ENCODE data around the gene METTL18.
A peak's percentile ranks its signal among the peaks of the same experiment; 100 is the strongest.
"Not testable (repeated sequence)": the region's sequence is repeated elsewhere in the genome, so short reads cannot be mapped to it uniquely, and the experiment has no call there.

The METTL18 gene

DNA sequence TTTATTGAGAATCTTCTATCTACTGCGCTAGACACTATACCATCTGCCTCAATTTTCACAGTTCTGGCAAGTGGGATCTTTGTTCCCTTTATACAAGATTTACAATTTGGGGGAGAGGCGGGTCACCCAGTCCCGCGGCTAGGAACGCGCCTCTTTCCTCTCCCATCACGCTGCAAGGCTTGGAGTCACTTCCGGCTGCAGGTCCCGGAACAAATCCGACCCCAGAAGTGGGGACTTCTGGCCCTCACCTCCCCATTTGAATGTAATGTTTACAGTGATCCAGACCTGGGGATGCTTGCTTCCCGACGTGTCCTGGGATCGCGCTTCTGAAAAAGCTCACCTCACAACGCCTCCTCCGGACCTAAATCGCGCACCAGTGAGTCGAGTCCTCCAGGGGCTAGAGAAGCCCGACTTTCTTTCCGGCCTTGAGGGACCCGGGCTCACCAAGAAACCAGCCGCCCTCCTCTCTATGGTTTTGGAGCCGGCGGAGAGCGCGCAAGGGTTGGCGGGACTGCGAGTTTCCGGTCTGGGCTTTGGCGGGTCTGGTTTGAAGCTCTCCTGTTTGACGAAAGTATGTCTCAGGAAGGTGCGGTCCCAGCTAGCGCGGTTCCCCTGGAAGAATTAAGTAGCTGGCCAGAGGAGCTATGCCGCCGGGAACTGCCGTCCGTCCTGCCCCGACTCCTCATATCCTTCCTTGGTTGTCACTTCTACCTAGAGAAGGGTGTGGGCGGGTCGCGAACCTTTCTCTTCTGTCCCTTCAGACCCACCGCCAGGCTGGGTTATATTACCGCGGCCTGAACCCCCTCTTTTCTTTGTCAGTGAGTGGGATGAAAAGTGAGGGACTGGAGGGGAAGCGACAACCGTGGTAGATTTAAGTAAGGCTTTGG is at the start of gene METTL18:
Gene METTL18, minus strand, starts transcription at position 378 of the 887 bp plus-strand sequence. CDS start 1,212 bp downstream, outside the sequence.
- peak; percentile 75 for DNase-seq

DNA sequence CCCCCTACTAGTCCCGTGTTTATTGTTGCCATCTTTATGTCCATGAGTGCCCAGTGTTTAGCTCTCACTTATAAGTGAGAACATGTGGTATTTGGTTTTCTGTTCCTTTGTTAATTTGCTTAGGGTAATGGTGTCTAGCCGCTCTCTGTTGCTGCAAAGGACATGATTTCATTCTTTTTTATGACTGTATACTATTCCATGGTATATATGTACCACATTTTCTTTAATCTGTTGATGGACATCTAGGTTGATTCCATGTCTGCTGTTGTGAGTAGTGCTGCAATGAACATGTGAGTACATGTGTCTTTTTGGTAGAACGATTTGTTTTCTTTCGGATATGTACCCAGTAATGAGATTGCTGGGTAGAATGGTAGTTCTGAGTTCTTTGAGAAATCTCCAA is 44.2 kb upstream of the METTL18 start:
- no peak for DNase-seq

DNA sequence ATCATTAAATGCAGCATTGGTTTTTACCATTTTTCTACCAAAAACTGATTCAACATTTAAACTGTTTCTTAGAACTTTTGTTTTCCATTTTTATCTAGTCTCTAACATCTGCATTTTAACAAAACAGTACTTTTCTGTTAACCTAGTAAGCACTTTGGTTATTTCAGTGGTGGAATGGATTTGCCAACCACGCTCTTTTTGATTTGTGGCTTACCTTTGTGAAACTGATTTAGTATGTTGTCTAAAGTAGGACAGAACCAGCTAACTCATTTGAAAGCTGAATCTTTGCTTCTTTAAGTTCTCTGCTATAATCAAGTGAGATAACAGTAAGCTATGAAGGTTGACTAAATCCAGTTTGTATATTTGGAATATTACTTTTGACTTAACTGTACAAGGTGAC is 41.5 kb upstream of the METTL18 start:
- DNase-seq = no peak

DNA sequence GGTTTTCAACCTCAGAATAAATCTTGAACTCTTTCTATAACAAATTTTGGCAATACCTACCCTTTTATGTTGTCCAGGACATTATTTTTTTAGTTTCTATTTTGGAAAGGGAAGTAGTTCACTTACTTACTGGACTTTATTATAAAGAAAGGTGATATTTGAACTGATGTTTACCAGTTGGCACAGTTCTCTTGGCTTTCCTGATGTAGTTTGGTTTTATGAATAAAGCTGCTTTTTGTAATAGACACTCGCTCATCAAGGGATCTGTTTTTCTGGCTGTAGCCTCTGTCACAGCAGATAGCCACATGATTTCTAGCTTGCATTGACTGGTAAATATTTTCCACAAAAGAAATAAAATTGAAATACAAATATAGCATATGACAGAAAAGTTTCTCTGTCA is 40.9 kb upstream of the METTL18 start:
- no peak for DNase-seq

DNA sequence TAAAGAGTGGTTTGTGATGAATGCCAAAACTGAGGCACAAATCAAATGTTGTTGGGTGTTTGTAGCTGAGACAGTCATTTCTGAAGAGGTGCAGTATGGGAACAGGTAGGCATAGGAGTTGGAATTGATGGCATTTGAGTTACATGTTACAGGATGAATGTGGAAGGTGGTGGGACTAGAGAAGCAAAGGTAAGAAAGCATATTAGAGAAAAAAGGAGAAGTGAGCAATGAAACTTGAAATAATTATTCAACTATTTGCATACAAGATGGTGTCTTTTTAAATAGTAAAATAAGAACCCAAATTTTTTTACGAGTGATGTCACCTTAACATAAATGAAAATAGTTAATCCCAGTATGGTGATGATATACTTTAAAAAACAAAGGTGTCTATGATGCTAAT is 40.2 kb upstream of the METTL18 start:
- DNase-seq = no peak

DNA sequence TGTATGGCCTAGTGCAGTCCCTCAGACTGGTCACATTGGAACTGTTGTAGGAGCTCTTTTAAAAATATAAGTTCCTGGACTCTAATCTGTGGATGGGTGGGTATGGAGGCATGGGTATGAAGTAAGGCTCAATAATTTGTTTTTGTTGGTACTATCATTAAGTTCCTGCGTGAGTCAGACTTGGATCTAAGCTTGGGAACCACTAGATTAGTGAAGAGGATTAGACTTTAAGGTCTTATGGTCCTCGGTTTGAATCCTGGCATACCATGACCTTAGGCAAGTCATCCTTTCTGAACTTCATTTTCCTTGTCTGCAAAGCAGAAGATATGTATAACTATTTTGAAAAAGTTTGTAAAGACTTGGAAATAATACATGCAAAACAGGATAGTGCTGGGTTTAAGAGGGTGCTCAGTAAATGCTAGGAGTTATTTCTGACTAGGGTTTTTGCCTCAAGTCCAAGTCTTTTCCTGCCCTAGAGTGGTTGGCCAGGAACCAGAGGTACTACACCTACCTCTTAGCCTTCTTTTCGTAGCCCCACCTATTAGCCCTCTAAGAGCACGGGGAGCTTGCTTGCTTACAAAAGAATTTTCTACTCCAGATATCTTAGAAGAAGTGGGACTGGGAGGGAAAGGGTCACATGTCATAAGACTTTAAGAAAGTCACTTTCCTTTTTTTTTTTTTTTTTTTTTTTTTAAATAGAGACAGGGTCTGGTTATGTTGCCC is 38.6 kb upstream of the METTL18 start:
- no peak for DNase-seq

DNA sequence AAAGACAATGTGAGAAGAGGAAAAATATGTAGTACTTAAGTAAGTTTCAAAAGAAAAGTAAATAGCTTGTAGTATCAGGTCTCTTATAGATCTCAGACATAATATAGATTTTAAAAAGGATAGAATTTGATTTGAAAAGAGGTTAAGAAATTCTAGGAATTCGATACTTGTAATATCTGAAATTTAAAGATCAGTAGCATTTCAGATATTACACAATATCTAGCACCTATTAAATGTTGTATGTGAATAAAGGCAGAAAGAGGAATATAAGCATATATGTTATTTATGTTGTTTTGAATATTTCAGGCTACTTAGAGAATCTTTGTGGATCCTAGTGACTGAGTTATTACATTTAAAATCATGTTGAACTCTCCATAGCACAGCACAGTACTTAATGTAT is 35.0 kb upstream of the METTL18 start:
- no peak for DNase-seq

DNA sequence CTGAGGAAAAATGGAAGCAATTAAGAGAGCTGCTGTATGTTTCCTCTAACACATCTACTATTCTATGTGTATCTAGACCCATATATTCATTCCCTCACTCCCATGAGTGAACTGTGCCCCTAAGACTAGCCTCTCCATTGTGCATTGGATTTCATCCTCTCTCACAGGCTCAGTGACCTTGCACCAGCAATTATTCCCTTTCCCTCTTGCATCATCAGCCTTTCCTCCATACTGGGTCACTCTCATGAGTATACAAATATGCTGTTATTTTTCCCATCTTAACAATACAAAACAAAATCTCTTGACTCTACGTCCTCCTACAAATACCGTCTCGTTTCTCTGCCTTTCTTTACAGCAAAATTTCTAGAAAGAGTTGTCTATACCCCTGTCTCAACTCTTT is 29.4 kb upstream of the METTL18 start:
- DNase-seq = no peak

DNA sequence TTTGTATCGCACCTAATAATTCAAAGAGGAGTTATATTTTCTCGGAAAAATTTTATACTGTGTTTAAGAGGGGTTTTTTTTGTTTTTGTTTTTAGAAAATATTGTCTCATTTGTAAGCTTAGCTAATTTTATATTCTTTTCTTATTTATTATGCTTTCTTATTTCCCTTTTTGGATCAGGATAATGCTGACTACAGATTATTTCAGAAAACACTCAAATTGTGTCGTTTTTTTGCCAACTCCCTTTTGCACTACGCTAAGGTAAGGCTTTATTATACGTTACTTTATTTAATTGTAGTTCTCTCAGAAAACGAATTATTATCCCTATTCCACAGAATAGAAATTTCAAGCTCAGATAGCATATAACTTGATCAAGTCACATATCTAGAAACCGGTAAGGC is 26.8 kb upstream of the METTL18 start:
- no peak for DNase-seq

DNA sequence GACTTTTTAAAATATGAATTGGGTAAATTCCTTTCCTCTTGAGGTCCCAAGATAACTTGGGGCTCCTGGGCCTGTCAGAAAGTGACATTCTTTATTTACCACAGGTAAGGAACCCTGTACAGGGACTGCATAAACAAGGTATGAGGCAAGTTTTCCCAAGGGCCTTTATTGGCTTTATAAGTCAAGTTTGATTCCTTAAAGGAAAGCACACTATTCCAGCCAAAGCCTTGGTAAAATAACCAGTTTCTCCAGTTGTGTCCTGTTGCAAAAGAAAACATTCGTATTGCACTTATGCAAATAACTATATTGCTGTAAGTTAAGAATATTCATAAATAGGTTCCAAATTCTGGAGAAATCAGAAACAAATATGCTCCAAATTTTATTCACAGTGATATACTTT is 21.9 kb upstream of the METTL18 start:
- no peak for DNase-seq

DNA sequence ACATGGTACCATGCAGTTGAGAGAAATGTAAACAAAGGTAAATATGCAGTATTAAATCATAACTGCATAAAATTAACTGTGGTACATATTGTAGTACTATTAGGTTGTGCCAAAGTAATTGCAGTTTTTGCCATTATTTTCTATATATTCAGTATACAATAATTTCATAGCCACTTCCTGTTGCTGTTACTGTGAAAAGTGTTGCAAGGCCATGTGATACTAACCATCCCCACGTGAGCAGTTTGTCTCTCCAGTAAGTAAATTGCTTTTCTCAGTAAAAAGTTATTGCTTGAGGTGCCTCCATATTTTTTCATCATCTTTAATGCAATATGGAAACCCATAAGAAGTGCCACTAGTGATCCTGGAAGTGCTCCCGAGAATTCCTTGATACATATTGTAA is 19.6 kb upstream of the METTL18 start:
- DNase-seq = no peak

DNA sequence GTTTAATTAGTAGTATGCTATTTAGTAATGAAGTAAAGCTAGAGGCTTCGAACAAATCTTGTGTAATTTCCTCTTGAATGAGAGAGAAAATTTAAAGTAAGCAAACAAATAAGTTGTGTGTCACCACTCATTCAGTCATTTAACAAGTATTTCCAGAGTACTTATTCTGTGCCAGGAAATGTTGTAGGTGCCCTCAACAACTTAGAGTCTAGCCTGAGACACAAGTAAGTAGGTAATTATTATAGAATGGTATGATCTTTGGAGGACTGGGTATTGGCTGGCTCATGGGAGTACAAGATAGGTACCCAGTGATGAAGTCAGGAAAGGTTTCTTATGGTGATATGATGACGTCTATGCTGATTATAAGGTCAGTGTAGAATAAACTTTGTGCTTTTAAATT is 17.4 kb upstream of the METTL18 start:
- DNase-seq = no peak

DNA sequence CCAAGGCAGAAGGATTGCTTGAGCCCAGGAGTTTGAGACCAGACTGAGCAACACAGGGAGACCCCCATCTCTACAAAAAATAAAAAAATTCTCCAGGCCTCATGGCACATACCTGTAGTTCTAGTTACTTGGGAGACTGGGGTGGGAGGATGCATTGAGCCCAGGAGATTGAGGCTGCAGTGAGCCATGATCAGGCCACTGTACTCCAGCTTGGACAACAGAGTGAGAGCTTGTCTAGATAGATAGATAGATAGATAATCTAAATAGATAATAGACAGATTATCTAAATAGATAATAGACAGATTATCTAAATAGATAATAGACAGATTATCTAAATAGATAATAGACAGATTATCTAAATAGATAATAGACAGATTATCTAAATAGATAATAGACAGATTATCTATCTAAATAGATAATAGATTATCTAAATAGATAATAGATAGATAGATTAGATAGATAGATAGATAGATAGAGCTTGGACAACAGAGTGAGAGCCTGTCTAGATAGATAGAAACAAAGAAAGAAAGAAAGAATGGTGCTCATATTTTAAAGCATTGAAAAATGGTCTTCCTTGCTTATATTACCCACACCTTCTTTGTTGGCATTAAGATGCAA is 16.8 kb upstream of the METTL18 start:
- DNase-seq = not testable (repeated sequence)

DNA sequence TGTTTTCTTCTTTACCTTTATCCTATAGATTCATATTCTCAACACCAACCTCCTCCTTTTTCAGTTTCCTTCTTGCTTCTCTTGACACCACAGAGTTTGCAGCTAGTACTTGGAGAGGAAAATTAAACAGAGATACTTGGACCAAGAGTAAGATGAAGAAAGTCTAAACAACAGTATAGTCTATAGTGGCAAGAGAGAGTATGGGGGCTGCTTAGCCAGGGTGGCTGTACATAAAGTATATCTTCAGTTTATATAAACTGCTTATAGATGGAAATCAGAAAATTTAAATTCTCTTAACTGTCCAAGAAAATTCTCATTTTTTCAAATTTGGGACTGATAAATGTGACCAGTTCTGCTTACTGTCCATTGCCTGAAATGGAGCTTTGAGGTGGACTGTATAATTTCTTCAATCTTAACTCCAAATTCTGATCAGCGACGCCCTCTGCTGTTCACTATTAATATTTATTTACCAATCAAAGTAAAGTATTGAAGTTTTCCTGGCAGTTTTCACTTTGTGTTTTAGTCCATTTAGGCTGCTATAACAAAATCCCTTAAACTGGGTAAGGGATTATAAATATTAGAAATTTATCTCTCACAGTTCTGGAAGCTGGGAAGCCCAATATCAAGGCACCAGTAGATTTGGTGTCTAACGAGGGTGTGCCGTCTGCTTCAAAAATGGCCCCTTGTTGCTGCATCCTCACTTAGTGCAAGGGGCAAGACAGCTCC is 14.8 kb upstream of the METTL18 start:
- no peak for DNase-seq

DNA sequence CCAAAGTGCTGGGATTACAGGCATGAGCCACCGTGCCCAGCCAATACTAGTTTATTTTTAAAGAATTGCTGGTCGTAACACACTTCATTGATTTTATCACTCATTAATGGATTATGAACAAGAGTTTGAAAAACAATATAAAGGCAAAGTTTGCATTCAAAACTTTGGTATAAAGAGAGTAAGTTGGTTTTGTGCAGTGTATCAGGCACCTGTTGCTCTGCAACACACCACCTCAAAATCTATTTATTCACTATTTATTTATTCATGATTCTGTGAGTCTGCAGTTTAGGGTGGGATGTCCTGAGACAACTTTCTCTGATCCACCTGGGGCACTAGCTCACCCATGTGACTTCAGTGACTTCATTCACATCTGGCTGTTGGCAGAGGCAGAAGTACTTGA is 10.2 kb upstream of the METTL18 start:
- DNase-seq = no peak

DNA sequence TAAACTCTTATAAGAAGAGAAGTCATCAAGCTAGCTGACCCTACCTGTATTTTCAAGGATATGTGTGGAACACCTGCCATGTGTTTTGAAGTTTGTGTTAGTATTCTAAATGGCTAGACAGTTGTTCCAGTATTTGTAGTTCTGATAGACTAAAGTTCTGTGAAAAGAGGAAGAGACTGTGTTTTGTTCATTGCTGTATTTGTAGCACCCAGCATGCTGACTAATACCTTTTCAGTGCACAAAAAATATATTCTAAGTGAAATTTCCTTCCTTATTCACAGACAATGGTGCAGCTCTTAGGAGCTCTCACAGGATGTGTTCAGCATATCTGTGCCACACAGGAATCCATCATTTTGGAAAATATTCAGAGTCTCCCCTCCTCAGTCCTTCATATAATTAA is 8.2 kb upstream of the METTL18 start:
- no peak for DNase-seq

DNA sequence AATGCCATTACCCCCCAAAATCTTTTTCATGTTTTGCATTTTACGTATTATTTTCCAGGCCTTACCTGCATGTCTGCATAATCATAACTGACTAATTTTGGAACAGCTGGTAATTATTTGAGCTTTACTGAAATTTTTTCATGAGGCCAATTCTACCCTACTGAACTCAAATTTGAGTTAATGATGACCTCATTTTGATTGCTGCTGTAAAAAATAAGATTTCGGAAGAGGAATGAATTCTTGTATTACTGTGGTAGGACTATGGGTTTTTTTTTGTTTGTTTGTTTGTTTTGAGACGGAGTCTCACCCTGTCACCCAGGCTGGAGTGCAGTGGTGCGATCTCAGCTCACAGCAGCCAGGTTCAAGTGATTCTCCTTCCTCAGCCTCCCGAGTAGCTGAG is 2.6 kb upstream of the METTL18 start:
- no peak for DNase-seq

DNA sequence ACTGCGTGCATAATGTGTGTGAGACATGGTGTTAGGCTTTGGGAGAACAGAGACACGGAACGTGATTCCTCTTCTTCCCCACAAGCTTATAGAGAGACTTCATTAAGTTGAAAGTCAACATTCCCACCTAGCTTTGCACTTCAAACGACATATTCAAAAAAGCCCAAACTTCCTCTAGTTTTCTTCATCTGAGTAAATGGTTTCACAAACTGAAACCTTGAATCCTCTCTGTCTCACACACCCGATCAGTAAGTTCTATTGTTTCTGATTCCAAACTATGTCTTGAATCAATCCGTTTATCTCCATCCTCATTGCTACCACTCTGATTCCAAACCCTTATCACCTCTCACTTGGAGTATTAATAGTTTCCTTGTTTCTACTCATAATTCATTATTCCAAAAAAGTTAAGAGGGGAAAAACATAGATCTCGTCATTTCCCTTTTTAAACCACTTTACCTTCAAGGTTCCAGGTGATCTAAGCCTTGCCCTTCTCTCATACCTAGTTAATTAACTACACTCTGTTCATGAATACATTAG is 1.6 kb upstream of the METTL18 start:
- DNase-seq = no peak

DNA sequence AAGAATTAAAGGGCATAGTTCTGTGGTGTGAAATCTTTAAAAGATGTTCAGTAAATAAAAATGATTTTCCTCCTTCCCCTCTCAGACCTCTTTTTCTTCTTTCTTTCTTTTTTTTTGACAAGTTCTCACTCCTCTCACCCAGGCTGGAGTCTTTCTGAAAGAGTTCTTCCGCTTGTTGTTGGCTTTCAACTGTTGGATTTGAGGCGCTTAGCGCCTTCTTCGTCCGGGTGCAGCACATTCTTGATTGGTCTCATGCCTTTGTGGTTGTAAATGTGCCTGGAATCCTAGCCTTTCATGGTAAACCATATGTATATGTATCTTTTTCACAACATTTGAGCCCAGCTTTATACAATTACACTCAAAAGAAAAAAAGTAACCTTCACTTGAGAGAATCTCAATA is 980 bp upstream of the METTL18 start:
- no peak for DNase-seq

DNA sequence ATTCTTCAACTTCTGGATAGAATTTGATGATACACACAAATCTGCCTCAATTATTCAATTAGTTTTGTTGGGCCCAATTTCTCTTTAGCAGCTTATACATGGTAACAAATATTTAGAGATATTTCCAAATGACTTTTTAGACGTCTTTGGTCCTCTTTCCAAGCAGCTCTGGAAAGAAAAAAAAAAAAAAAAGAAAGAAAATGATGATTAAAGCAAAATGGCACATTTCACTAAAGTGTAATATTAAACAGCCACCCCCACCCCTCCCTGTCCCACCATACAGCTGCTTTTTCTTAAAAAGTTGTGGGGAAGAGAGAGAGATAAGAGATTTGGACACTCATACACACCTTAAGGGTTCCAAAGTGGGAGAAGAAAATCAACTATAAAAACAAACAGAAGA is 977 bp downstream of the METTL18 start:
- no peak for DNase-seq

DNA sequence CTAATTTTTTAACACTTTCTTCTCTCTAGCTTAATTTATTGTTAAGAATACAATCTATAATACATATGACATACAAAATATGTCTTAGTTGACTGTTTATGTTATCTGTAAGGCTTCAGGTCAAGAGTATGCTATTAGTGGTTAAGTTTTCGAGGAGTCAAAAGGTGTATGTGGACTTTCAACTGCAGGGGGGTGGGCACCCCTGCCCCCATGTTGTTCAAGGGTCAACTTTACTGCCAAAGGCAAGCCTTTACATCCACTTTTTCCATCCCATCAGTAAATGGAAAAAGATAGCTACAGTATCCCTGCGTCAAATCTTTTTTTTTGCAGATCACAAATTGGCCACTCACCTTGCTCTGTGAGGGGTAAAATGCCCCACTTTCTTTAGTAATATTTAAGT is 6.3 kb downstream of the METTL18 start:
- no peak for DNase-seq

DNA sequence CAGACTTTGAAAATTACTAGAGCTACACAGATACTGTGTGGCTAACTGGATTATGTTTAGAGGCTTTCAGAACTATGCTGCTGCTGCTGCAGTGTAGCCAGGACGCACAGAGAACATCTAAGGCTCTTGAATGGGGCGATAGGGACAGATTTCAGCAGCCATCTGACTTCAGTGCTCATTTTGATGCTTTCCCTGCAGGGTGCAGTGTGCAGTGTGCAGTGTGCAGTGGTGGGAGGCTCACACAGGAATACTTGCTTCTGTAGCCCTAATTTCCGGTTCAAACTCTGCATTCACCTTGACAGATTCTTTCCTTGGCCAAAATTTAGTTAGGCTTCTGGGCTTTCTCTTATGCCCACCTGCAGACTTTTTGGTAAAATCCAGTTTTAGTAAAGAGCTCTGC is 7.7 kb downstream of the METTL18 start:
- no peak for DNase-seq

DNA sequence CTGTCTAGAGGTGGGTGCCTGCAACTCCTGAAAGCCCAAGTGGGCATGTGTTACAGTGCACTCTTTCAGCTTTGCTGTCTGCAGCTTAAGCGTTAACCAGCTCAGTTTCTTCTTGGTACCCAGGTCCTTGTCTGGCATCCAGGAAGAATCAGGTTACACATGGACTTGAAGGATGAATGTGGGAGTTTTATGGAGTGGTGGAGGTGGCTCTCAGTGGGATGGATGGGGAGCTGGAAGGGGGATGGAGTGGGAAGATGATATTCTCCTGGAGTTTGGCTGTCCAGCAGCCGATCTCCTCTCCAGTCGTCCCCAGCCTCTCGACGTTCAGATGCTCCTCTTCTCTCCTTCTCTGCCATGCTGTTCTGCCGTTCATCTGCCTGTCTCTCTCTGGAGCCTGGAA is 9.4 kb downstream of the METTL18 start:
- no peak for DNase-seq

All from NCI-H748 treated with DMSO at 0.1 percent for 48 hours (cell line).